Activated CD4-positive, alpha-beta T cell treated with anti-CD3 and anti-CD28 coated beads for 4 hours (primary cell): ENCODE data around the gene ZNF775.
"Not testable (repeated sequence)": the region's sequence is repeated elsewhere in the genome, so short reads cannot be mapped to it uniquely, and the experiment has no call there.

ENCODE experiments used
- DNase-seq, 2 donors: peaks; one replicate each; pipeline ENCODE4 v3.0.0-alpha.2; 2020

Gene ZNF775

DNA sequence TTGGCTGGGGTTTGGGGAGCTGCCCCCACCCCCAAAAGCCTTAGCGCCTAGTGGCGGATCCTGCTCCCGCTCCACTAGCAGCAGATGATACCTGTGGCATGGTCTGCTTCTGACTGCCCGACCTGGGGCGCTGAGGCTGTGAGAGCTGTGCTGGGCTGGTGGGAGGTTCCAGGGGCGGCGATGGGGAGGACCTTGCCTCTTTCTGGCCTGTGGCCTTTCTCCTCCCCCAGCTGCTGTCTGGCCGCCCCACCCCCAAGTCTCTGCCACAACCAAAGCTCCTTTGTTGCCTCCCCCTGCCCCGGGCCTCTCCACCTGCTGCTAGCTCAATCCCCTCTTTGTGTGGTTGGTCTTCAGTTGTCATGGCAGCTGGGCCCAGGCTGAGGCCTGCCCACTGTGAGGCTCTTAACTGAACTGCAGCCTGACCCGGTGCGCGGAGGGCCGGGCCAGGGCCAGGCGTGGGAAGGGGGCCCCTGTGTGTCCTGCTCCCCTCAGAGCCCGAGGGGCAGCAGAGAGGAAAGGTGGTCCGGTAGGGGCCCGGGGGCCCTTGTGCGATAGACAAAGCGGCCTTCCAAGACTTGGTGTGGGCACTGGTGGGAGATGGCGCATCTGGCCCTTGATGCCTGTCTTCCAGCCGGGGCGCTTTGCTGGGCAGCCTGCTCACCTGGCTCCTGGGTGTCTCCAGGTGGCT lies 4.7 kb downstream of the ZNF775 start:
- no peak for DNase-seq

GRCh38 chr7:150384406-150385301 lies 5.5 kb downstream of the ZNF775 start:
- no peak for DNase-seq

- no peak for DNase-seq
Measured at GRCh38 chr7:150385302-150385723, 6.2 kb downstream of the ZNF775 start.

DNA sequence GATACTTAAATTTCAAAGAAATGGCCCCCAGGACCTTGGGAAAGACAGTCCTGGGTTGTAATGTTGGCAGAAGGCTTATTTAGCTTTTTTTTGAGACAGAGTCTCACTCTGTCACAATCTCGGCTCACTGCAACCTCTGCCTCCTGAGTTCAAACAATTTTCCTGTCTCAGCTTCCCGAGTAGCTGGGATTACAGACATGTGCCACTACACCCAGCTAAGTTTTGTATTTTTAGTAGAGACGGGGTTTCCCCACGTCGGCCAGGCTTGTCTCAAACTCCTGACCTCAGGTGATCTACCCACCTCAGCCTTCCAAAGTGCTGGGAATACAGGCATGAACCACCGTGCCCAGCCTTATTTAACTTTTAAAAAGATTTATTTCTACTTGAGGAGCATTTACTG lies 6.8 kb downstream of the ZNF775 start:
- DNase-seq: not testable (repeated sequence)

DNA sequence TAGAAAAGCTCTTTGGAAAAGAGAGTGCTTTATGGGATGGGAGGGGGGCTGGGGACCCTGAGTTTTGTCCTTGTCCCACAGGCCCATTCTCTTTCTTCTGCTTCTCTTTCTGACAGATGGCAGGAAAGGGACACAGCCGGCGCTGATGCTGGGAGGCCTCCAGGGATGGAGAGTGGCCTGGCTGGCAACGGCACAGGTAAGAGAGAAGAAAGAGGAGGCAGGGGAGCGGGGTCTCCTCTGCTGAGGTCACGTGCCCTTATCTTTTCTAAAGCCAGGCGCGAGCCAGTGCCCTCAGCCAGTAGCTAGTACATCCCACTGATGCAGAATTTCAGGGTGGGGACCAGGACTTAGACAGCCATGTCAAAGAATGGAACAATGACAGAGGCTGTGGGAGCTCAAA lies 9.2 kb downstream of the ZNF775 start:
- no peak for DNase-seq

GRCh38 chr7:150388709-150389531 lies 9.8 kb downstream of the ZNF775 start:
- DNase-seq: no peak

DNA sequence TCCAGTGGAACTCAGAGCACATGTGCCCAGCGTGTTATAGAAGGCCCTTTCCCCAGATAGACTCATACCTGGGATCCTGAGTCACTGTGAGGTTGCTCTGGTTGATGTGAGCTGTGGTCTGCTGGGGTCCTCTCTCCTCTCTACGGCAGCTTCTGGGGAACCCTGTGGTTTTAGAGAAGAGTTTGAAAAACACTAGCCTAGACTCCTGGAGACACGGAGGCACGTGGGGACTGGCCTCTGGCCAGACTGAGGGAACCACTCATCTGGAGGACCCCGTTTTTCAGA lies 10.3 kb downstream of the ZNF775 start:
- DNase-seq: no peak

DNA sequence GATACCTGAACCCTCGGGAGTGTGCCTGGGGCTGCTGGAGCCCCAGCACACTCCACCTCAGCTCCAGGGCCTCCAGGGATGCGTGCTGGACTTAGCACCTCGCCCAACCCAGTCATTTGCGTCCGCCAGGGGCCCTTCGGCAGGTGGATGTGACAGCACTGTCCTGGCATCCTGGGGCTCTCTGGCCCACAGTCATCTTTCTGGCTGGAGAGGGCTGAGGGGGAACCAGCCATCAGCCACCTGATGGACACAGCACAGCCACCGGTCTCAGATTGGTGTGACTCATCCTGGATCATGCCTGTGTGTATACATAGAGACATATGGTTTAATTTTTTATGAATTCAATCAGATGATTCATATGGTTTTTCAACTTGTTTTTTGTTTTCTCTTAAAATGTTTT lies 11.1 kb downstream of the ZNF775 start:
- no peak for DNase-seq

DNA sequence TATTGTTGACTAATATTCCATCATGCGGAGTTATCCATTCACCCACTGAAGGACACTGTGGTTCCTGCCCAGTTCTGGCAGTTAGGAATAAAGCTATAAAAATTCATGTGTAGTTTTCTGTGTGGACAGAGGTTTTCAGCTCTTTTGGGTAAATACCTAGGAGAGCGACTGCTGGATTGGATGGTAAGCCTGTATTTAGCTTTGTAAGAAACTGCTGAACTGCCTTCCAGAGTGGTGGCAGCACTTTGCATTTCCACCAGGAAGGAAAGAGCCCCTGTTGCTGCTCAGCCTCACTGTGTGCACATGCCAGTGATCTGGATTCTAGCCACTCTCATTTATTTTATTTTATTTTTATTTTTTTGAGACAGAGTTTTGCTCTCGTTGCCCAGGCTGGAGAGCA lies 14.2 kb downstream of the ZNF775 start:
- DNase-seq: no peak

DNA sequence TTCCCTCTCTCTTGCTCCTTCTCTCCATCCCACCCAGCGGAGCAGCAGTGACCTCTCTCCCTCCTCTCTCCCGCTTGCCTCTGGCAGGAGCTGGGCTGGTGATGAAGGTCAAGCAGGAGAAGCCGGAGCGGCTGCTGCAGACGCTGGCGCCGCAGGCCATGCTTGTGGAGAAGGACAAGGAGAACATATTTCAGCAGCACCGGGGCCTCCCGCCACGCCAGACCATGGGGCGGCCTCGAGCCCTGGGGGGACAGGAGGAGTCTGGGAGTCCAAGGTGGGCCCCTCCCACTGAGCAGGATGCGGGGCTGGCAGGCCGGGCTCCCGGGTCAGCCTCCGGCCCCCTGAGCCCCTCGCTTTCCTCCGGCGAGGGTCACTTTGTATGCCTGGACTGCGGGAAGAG lies 17.3 kb downstream of the ZNF775 start:
- DNase-seq: no peak

DNA sequence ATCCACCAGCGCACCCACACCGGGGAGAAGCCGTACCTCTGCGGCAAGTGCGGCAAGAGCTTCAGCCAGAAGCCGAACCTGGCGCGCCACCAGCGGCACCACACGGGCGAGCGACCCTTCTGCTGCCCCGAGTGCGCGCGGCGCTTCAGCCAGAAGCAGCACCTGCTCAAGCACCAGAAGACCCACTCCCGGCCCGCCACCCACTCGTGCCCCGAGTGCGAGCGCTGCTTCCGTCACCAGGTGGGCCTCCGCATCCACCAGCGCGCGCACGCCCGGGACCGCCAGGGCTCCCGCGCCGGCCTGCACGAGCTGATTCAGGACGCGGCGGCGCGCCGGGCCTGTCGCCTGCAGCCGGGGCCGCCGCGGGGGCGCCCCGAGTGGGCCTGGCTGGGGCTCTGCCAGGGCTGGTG lies 17.7 kb downstream of the ZNF775 start:
- no peak for DNase-seq

DNA sequence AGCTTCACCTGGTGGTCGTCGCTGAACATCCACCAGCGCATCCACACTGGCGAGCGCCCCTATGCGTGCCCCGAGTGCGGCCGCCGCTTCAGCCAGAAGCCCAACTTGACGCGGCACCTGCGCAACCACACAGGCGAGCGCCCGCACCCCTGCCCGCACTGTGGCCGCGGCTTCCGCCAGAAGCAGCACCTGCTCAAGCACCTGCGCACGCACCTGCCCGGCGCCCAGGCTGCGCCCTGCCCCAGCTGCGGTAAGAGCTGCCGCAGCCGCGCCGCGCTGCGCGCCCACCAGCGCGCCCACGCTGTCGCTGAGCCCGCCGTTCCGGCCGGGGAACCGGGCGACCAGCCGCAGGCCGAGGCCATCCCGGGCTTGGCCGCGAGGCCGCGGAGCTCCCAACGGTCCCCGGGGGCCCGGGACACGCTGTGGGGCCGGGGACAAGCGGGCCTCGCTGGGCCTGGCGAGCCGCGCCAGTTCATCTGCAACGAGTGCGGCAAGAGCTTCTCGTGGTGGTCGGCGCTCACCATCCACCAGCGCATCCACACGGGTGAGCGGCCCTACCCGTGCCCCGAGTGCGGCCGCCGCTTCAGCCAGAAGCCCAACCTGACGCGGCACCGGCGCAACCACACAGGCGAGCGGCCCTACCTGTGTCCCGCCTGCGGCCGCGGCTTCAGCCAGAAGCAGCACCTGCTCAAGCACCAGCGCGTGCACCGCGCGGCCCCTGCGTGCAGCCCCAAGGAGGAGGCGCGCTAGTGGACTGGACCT lies 18.4 kb downstream of the ZNF775 start:
- DNase-seq: no peak

GRCh38 chr7:150398108-150398964 lies 19.2 kb downstream of the ZNF775 start:
- DNase-seq: no peak

GRCh38 chr7:150398965-150399320 lies 19.8 kb downstream of the ZNF775 start:
- no peak for DNase-seq

GRCh38 chr7:150399421-150400007 lies 20.4 kb downstream of the ZNF775 start:
- DNase-seq: no peak

DNA sequence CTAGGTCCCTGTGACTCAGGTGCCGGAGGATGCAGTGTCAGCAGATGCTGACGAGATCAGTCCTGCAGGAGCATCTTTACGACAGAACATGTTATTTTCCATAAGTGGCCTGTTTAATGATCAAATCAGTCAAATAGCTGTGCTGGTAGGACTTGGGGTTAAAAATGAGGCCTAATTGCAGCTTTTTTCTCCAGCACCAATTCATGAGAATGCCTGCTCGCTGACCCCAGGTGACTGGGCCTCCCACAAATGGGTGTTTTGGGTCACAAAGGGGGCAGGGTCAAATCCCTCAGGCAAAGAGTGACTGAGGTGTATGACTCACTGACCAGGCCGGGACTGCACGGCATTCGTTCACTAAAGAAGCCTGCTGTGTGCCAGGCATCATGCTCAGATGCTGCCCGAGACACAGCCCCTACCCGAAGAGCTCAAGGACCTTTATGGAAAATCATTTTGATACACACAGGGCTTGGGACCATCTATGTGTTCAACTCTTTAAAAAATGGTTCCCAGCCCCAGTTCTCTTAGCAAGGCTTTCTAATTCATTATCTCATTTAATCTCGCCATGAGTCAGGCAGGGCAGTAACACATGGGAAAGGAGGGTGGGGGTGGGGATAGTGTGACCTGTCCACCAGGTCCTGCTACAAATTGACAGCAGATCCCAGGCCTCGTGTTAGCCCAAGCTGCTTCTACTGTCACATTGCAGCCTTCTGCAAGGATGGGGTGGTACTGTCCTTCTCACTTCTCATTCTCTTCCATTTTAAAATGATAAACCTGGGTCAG lies 21.1 kb downstream of the ZNF775 start:
- no peak for DNase-seq

- DNase-seq: no peak
Measured at GRCh38 chr7:150400788-150401423, 21.8 kb downstream of the ZNF775 start.

GRCh38 chr7:150401424-150401790 lies 22.3 kb downstream of the ZNF775 start:
- no peak for DNase-seq

- DNase-seq: no peak
Measured at GRCh38 chr7:150401861-150402631, 22.9 kb downstream of the ZNF775 start.
